GOT3 (cell line): Measurements from ENCODE around the gene TUBA4A.
"Not testable (repeated sequence)": the region's sequence is repeated elsewhere in the genome, so short reads cannot be mapped to it uniquely, and the experiment has no call there.

ENCODE experiments used
- DNase-seq: peaks from one replicate; lab custom pipeline; 2025; ENCODE audit warnings: mixed read lengths; lab: John Stamatoyannopoulos, UW

TUBA4A gene

DNA sequence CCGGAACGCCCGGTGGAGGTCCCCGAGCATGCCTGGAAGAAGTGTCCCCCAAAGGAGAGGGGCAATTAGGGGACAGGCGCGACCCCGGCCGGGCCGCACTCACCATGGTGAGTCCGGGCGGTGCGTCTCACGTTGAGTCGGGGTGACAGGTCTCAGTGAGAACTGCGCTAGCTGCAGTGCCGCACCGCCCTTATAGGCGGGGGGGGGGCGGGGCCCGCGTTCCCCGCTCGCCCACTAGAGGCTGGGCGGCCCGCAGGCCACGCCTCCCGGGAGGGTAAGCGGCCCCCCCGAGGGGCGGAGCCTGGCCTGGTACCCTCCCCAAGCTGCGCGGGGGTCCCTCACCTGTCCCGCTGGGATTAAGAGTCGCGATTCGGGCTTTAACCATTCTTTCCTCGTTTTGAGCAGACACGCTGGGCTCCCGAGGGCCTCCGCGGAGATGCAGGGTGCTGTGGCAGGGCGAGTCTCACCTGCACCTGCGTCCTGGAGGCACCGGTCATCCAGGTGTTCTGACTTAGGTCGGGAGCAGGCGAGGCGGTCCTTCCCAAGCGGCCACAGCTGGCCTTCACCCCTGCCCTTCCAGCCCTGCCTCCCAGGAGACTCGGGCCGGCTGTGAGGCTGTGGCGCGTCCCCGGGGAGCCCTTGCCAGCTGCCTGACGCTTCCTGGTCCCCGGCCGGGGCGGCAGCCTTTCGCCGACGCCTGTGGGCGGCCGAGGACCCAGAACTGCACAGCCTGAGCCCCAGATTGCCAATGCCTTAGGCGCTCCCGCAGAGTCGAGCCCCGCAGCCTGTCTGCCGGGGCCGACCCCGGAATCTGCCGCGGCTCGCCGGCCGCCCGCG lies at the start of gene TUBA4A:
Gene TUBA4A (minus strand): TSS at position 166 of the 837 bp plus-strand sequence. CDS start 60 bp downstream, at position 106.
- DNase-seq, result no peak

DNA sequence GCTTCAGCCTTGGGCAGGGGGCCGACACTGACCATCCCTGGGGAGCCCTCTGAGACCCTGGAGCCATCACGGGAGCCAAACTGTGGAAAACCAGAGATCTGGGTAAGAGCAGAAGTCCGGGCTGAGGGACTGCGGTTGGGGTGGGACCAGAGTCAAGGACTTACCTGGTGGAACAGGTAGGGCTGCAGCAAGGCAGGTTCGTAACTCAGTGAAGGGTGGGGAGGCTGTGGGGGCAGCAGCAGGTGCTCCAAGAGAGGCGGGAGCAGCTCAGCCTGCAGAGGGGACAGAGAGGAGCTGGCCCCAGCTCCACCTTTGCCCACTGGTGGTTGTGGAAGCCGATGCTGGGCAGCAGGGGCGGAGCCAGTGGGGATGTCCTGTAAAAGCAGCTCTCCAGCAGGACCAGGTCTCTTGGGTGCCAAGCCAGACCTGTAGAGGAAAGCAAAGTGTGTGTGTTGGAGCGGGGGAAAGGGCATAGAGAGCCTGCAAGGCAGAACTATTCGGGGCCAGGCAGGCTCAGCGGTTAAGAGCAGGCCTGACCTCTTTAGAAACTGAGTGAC lies 48.8 kb upstream of the TUBA4A start:
- DNase-seq, result no peak

DNA sequence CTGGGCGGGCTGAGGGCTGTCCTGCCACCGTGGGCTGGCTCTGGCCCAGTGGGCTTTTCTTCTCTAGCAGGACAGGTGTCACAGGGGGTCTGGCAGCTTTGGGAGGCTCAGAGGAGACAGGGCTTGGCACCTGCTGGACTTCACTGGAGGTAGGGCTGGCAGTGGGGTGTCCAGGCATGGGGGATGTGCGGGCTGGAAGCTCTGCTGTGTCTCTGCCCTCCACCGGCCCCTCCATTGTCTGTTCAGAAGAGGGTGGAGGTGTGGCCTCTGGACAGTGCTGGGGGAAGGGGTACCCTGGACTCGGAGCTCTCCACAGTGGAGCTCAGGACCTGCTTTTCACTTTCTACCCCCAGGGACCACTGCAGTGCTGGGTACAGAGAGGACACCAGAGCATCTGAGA lies 46.3 kb upstream of the TUBA4A start:
- DNase-seq, result no peak

DNA sequence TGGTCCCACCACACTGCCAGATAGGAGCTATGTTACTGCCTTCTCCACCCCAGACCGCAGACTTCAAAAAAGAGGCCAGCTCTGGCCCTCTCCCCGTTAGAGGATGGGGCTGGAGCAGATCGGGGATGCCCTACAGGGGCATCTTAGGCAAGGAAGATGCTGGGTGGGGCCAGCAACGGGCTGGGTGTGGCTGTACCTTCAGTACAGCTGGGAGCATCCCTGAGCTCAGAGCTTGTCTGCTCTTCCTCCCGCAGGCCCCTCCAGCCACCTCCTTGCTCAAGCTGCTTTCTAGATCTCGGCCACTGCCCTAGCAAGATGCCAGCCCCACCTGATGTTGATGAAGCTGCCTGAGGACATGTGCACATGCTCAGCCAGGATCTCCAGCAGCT lies 45.6 kb upstream of the TUBA4A start:
- no peak for DNase-seq

DNA sequence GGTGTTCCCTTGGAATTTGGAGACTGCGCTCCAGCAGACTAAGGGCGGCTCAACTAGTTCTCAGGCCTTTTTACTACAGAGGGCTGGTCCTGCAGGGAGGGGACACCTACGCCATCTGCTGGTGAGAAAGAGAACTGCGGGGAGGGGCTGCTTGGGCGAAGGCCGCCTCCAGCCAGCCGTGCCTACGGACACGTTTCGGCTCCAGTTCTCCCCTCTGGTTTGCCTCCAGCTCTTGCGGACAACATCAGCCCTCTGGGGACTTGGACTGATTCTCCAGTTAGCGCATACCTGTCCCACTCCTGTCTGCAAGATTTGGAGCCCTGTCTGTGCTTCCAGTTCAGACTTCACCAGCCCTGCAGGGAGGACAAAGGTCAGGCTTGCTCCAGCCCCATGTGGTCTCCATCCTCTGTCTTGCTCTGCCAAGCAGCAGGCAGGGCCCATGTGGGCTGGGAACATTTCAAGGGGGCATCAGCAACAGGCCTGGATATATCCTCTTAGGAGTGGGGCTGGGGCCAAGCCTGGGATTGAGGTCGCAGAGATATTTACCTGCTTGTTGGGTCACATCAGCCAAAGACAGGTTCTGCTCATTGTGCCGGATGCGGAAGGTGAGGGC lies 45.1 kb upstream of the TUBA4A start:
- peak; percentile 49 for DNase-seq

DNA sequence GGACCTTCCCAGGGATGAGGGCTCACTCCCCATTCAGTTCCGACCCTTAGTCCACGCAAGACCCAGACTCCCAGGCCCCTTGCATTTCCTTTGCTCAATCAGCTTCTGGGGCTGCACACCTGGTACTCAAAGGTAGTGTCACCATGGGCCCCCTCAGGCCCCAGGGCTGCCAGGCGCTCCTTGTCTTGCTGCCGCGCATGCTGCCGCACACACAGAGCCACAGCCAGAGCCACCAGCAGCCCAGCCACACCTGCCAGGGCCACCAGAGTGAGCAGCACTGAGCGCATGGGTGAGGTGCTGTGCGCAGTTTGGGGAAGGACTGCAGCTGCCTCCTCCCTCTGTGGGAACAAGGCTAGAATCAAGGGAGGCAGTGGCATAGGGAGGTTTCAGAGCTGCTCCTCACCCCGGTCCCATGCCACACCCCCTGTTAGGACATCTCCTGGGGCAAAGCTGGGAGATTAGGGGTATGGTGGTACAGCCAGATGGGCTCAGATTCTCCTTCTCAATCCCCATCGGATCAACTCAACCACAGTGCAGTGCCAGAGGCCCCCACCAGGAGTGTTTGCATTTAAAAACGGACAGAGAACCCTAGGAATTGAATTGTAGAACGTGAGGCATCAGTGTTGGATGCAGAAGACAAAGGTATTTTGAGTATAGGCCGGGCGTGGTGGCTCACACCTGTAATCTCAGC lies 44.2 kb upstream of the TUBA4A start:
- no peak for DNase-seq

DNA sequence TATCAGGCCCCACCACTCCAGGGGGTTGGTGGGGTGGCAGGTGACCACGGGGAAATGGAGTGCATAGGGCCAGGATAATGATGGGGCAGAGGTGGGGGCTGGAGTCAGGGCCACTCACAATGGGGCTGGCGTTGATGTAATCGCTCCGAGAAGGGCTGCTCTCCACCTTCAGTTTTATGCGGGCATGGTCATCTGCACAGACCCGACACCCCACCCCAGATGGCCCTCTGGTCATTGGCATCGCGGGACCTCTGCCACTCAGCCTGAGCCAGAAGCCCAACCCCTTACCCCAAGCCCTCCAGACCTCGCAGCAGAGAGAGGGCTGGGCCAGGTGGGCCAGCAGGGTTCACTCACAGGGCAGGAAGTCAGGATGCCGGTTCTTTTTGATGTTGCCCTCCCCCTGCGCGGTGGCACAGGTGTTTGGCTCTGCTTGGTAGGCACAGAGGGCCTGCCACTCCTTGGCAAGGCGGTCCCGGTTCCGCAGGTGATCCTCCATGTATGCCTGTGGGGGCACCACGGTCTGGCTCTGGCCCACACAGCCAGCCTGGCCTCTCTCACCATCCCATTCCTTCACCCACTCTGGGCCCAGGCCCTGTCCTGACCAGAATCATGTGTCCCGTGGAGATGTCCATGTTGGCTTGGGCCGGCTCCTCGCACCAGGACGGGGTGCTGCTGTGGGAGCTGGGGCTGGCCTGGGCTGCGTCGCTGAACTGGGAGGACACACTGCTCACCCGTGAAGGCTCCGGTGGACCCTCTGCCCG lies 43.1 kb upstream of the TUBA4A start:
- no peak for DNase-seq

DNA sequence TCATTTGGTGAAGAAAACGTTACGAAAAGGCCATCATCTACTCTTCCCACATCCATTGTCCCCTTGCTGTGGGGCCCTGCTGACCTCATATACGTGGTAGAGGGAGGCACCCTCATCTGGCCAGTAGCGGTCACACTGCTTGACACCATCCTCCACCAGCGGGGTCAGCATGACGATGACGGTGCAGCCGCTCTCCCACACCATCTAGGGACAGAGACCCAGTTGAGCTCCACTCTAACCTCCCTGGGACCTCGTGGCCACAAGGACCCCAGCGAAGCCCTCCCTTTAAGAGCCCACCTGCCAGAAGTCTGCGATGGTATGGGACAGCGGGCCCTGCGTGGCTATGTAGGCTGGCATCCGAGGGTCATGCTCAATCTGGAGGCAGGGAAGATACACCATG lies 42.4 kb upstream of the TUBA4A start:
- no peak for DNase-seq

DNA sequence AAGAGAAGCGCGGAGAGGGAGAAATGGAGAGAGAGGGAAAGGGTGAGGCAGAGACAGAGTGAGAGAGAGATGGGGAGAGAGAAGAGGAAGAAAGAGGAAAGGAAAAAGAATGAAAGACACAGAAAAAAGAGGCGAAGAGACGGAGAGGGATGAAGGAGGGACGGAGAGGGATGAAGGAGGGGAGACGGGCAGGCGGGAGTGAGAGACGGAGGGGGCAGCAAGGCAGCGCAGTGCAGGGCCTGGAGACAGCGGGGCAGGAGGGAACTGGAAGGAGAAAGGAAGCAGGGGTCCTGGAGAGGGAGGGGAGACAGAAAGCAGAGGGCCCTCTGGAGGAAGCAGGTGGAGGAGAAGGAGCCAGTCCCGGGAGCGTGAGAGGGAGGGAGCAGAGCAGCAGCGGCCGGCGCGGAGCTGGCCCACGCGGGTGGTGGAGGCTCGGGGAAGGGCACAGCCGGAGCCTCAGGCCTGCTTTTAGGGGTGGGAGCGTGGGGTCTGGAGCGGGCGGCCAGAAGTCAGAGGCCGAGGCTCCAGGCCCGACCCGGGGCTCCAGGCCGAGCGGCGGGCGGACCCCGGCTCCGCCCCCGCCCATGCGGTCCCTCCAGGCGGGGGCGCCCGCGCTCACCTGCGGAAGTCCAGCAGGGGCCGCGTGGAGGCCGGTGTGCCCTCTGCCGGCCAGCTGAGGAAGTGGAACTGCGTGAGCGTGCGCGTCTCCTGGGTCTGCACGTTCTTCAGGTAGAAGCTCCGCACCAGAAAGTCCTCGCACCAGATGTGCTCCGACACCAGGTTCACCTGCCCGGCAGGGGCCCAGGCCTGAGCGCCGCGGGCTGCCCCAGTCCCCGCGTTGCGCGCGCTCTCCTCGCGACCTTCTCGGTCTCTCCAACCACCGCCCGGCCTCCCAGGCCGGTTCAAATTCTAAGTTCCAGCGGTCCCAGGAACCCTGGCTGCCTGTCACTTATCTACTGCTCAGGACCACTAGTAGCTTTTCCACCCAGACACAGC lies 40.9 kb upstream of the TUBA4A start:
- DNase-seq, result peak; percentile 33

DNA sequence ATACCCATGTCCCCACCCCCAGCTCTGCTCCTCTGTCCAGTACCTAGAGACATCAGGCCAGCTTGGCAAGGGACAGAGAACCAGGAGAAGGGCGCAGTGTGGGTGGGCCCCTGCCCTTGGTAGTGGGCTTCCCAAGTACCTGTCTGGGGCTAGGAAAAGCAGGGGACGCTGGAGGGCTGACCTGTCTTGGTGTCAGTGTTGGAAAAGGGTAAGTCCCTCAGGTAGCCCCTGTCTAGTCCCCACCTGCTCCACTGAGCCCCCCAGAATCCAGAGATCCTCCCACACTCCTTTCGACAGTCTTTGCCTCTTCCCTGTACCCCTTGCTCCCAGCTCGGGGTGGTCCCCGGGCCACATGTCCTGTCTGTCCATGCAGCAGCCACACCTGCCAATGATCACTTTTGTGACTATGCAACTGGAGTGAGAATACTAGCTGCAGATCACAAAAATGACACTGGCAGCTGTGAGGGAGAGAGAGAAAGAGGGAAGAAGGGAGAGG lies 40.1 kb upstream of the TUBA4A start:
- DNase-seq, result no peak

DNA sequence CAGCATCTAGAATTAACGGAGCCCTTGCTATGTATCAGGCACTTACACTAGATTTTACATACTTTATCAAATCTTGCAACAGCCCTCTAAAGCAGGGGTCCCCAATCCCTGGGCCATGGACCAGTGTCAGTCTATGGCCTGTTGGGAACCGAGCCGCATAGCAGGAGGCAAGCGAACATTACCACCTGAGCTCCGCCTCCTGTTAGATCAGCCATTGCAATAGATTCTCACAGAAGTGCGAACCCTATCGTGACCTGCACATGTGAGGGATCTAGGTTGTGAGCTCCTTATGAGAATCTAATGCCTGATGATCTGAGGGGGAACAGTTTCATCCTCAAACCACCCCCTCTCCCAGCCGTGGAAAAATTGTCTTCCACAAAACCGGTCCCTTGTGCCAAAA lies 38.9 kb upstream of the TUBA4A start:
- no peak for DNase-seq

DNA sequence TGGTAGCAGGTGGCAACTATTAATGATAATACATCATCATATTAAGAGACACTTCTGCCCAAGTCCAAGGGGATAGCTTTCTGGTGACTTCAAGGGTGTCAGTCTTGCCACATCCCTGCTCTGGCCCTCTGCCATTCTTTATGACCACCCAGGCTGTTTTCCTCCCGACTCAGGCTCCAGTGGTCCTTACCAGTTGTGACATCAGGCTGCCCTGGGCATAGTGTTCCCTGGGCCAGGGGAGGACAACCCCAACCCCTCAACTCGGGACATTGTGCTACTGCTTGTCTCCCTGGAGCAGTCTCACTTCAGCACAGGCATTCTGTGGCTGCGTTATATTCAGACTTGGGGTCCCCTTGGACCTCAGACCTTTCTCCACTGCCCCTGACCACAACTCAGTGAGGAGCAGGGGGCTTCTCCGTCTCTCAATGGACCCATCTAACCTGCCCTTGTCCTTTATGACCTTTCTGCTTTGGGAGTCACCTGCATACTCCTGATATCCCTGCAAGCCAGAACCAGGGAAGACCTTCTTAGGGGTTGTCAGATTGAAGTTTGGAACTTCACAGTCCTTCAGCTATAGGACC lies 38.3 kb upstream of the TUBA4A start:
- no peak for DNase-seq

DNA sequence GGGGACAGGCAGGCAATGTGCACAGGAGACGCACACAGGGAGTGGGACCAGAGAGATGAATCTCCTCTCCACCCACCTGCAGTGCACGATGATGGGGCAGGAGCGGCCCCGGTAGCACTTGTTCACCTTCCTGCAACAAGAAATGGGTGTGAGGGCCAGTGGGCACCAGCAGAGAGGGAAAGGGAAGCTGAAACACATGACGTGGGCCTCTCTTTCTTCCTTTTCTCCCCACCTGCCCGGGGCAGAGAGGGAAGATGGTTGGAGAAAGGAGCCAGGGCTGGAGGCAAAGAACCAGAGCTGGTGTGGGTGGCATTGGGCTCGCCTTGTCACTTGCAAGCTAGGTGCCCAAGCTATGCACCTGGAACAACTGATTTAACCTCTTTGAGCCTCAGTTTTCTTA lies 37.7 kb upstream of the TUBA4A start:
- DNase-seq, result no peak

DNA sequence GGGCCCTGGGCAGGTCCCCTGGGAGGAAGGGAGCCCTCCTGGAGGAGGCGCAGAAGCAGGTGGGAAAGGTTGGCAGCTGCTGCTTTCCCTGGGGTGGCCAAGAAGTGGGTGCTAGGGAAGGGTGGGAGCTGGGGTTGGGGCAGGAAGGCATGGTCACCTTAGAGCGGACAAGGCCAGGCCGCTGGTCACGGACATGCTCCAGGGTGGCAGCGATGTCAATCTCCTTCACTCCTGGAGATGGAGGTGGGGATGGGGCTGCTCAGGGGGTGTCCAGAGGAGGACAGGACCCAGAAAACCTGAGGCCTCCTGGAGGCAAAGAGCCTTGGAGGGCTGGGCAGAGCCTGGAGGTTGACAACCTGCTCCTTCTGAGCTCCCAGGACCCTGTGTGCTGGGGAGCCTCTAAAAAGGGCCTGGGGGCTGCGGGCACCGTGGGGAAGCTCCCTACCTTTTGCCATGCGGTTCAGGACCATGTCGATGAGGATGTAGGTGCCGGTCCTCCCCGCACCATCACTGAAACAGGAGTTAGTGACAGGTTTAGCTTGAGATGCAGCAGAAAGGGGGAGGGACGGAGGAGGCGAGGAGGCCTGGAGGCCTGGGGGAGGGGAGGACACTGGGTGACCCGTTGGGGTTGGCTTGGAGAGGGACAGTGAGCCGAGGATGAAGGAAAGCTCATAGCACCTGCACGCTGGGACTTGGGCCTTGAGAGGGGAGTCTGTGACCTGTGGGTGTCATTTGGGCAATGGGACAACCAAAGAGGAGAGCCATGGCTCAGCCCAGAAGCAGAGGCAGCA lies 36.9 kb upstream of the TUBA4A start:
- DNase-seq, result no peak

DNA sequence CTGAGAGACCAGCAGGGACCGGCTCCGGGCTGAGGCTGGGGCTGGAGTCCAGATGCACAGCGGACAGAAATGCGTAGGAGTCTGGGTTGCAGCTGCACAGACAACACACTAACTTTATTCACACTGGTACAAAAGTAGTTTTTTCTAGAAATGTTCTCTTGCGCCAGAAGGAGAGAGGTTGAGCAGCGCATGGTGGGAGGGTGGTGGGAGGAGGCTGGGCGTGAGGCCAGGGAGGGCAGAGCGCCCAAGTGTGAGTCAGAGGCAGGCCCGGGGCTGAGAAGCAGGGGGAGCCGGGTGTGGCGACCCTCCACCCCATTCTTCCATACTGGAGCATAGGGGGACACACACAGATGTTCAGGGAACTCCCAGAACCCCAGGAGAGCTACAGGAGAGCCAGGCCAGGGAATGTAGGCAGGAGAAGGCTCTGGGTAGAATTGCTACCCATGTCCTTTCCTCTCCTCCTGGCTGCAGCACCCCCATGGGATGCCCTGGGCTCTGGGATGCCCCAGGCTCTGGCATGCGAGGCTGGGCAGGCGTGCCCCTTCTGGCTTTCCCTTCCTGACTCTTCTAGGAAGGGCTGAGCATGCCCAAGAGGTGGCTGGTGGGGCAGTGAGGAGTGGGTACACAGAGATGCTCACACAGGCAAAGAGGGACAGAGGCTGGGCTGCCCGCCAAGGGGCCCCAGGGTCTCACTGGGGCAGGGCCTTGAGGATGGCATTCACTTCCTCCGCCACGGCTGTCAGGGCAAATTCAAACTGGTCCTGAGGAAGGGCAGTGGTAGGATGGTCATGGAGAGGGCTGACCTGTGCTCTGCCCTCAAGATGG lies 36.0 kb upstream of the TUBA4A start:
- peak; percentile 51 for DNase-seq

DNA sequence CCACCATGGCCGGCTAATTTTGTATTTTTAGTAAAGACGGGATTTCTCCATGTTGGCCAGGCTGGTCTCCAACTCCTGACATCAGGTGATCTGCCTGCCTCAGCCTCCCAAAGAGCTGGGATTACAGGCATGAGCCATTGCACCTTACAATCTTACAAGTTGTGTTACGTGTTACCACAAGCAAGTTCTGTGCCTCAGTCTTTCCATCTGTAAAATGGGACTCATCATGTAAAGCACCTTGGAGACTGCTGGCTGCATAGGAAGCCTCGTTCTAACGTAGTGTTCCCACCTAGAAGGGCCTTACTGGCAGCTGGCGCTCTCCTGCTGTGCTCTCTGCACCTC lies 35.4 kb upstream of the TUBA4A start:
- DNase-seq, result no peak

DNA sequence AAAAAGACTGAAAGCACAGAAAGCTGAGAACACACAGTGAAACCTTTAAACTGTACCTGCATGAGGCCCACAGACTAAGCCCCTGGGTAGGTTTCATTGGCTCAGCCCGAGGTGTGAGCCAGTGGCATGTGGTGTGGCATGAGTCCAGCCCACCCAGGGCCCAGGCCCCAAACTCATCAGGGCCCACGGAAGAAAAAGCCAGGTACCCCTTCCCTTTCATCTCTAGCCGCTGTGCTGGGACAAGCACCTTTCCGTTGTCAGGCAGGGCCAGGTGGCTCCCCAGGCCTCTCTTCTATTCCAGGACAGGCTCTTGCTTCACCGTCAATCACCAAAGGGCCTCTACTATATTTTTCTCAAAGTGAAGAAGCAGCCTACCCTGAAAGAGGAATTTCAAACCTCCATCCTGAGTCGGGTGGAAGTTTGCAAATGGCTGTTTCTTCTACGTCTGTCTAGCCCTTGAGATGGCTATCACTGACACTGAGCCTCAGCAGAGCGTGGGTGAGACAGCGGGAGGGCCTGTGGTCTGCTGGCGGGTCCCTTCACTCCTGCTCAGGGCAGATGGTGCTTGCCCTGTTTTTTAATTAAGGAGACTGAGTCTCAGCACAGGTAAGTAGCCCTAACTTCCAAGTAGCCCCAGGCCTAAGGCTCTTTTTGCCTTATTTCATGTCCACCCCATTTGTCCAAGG lies 34.0 kb upstream of the TUBA4A start:
- DNase-seq, result no peak

DNA sequence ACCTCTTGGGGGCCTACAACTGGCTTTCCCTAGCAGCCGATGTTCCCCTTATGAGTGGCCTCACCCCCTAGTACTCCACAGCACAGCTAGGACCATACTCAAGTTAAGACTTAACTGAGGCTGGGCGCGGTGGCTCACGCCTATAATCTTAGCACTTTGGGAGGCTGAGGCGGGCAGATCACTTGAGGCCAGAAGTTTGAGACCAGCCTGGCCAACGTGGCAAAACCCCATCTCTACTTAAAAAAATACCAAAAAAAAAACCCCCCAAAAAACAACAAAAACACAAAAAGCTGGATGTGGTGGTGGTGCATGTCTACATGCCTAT lies 33.4 kb upstream of the TUBA4A start:
- not testable (repeated sequence) for DNase-seq
